ENCODE data around the gene EPHB1. TPM values are rescaled to one million over a fixed set of nuclear protein-coding genes. Genes with fewer than 3 reads are reported as not detected.

The EPHB1 gene
- total RNA-seq, 4 donors from 2014 or later: 11.1 to 14.2 (median 13.0) TPM

GRCh38 chr3:135007607-135008006 is 212.5 kb downstream of the EPHB1 start:
- no peak for DNase-seq (ENCODE audit: low spot score in 2 of 2)
- 60 to 61% methylated on average over 7 of the region's 7 CpGs for WGBS, 2 donors
- TF ChIP-seq CTCF (IDR thresholded peaks at IDR 0.05): no peak
- no peak for TF ChIP-seq POLR2A (IDR thresholded peaks at IDR 0.05)
- intact Hi-C loops (cut with DNase I; ENCODE audit: low total_unique reads): no loop called here
- H3K4me3 ChIP-seq (ENCODE audit: low read depth, poor library complexity, severe bottlenecking): no peak overlapping the region

- TF ChIP-seq CTCF (IDR thresholded peaks at IDR 0.05) (no peak), POLR2A (IDR thresholded peaks at IDR 0.05) (no peak)
- 86 to 87% methylated on average over 2 of the region's 2 CpGs for WGBS, 2 donors
- intact Hi-C loops (cut with DNase I; ENCODE audit: low total_unique reads): no loop called here
- no peak overlapping the region for H3K4me3 ChIP-seq (ENCODE audit: low read depth, poor library complexity, severe bottlenecking)
- DNase-seq (ENCODE audit: low spot score in 2 of 2): no peak
Measured at GRCh38 chr3:135008326-135008725, 213.3 kb downstream of the EPHB1 start.

GRCh38 chr3:135009014-135009413 is 214.0 kb downstream of the EPHB1 start:
- no peak overlapping the region for H3K4me3 ChIP-seq (ENCODE audit: low read depth, poor library complexity, severe bottlenecking)
- no peak for DNase-seq (ENCODE audit: low spot score in 2 of 2)
- intact Hi-C loops (cut with DNase I; ENCODE audit: low total_unique reads): no loop called here
- no peak for TF ChIP-seq POLR2A (IDR thresholded peaks at IDR 0.05)
- TF ChIP-seq CTCF (IDR thresholded peaks at IDR 0.05): no peak
- WGBS, 2 donors: 62 to 69% methylated on average over 2 of the region's 2 CpGs

- TF ChIP-seq POLR2A (IDR thresholded peaks at IDR 0.05): no peak
- no peak for TF ChIP-seq CTCF (IDR thresholded peaks at IDR 0.05)
- 86 to 95% methylated on average over 3 of the region's 3 CpGs for WGBS, 2 donors
- no peak for DNase-seq (ENCODE audit: low spot score in 2 of 2)
Measured at GRCh38 chr3:135012101-135012500, 217.0 kb downstream of the EPHB1 start.

GRCh38 chr3:135013206-135013605 is 218.1 kb downstream of the EPHB1 start:
- no peak for DNase-seq (ENCODE audit: low spot score in 2 of 2)
- H3K4me3 ChIP-seq (ENCODE audit: low read depth, poor library complexity, severe bottlenecking): no peak overlapping the region
- no peak for TF ChIP-seq POLR2A (IDR thresholded peaks at IDR 0.05)
- no peak for TF ChIP-seq CTCF (IDR thresholded peaks at IDR 0.05)
- WGBS, 2 donors: 96 to 98% methylated on average over 8 of the region's 8 CpGs
- intact Hi-C loops (cut with DNase I; ENCODE audit: low total_unique reads): no loop called here

More at GRCh38 chr3:135012101-135012500, 217.0 kb downstream of the EPHB1 start:
- no peak overlapping the region for H3K4me3 ChIP-seq (ENCODE audit: low read depth, poor library complexity, severe bottlenecking)
- intact Hi-C loops (cut with DNase I; ENCODE audit: low total_unique reads): no loop called here

GRCh38 chr3:135014566-135014965 is 219.5 kb downstream of the EPHB1 start:
- no peak overlapping the region for H3K4me3 ChIP-seq (ENCODE audit: low read depth, poor library complexity, severe bottlenecking)
- TF ChIP-seq CTCF (IDR thresholded peaks at IDR 0.05) (no peak), POLR2A (IDR thresholded peaks at IDR 0.05) (no peak)
- DNase-seq (ENCODE audit: low spot score in 2 of 2): no peak
- intact Hi-C loops (cut with DNase I; ENCODE audit: low total_unique reads): no loop called here
- WGBS, 2 donors: 0% methylated on average over 1 of the region's 1 CpG
